HG02938 (cell line): ENCODE measurements around the gene FOXD4L4.
"Not testable (repeated sequence)": the region's sequence is repeated elsewhere in the genome, so short reads cannot be mapped to it uniquely, and the experiment has no call there.

Source experiments
- ATAC-seq: cut with Tn5 transposase; IDR thresholded peaks from one replicate; pipeline ENCODE4 v1.9.1; 2021; ENCODE audit warnings: mild to moderate bottlenecking, moderate library complexity; ENCODE audit not compliant: unreplicated experiment

Gene FOXD4L4

GRCh38 chr9:65737096-65737564 lies at the start of gene FOXD4L4:
TSS of gene FOXD4L4 (plus strand) at chr9:65737146. CDS start at chr9:65737146, 0 bp downstream.
- ATAC-seq, result not testable (repeated sequence)

- not testable (repeated sequence) for ATAC-seq
Observed at GRCh38 chr9:65703550-65703949, 33.4 kb upstream of the FOXD4L4 start.

GRCh38 chr9:65714445-65714844 lies 22.5 kb upstream of the FOXD4L4 start:
- ATAC-seq, result not testable (repeated sequence)

GRCh38 chr9:65738133-65738532 lies 1.2 kb downstream of the FOXD4L4 start:
- ATAC-seq, result not testable (repeated sequence)
